ENCODE data around the gene CEBPZ.
A peak's percentile ranks its signal among the peaks of the same experiment; 100 is the strongest.

The CEBPZ gene

GRCh38 chr2:37171624-37171950, 59.8 kb downstream of the CEBPZ start:
- no peak overlapping the region for H3K4me3 ChIP-seq (ENCODE audit: insufficient read depth, low read length, poor library complexity, severe bottlenecking)
- H3K36me3 ChIP-seq (ENCODE audit: low read length), result no peaks in the 10 kb centered on the region
- no peaks in the 10 kb centered on the region for H3K79me2 ChIP-seq (ENCODE audit: insufficient read depth, low read length)
- no peaks in the 10 kb centered on the region for H3K9me2 ChIP-seq (replicated peaks; ENCODE audit: insufficient read depth, low read length)
- TF ChIP-seq CTCF (IDR thresholded peaks at IDR 0.05; ENCODE audit: insufficient read depth, low read length, poor library complexity, severe bottlenecking) (no peak), EZH2phosphoT487 (conservative IDR thresholded peaks at IDR 0.05; ENCODE audit: low read length) (no peak)
- H3K4me2 ChIP-seq (ENCODE audit: low read depth, low read length, poor library complexity, severe bottlenecking), result no peak overlapping the region
- no peaks in the 10 kb centered on the region for H4K20me1 ChIP-seq (ENCODE audit: low read depth, low read length)
- H3K9ac ChIP-seq (ENCODE audit: low read length), result no peak overlapping the region
- no peak overlapping the region for H3K27ac ChIP-seq (ENCODE audit: low read depth, low read length)
- no peaks in the 10 kb centered on the region for H3K9me3 ChIP-seq (ENCODE audit: insufficient read depth, low read length)
- no peaks in the 10 kb centered on the region for H3K27me3 ChIP-seq (ENCODE audit: low read length)
- no peak overlapping the region for H2AFZ ChIP-seq (ENCODE audit: low read depth, low read length, severe bottlenecking)
- H3F3A ChIP-seq (ENCODE audit: insufficient read depth), result no peaks in the 10 kb centered on the region

GRCh38 chr2:37168217-37168981, 63.0 kb downstream of the CEBPZ start:
- no peaks in the 10 kb centered on the region for H3K27me3 ChIP-seq (ENCODE audit: low read length)
- H3K4me2 ChIP-seq (ENCODE audit: low read depth, low read length, poor library complexity, severe bottlenecking), result no peak overlapping the region
- no peaks in the 10 kb centered on the region for H3F3A ChIP-seq (ENCODE audit: insufficient read depth)
- peaks cover 14% of the 10 kb centered on the region; the same call in 1 of the 2 replicates for H3K9me3 ChIP-seq (ENCODE audit: insufficient read depth, low read length)
- peaks cover 3% of the 10 kb centered on the region; the same call in 1 of the 2 replicates for H3K36me3 ChIP-seq (ENCODE audit: low read length)
- H3K79me2 ChIP-seq (ENCODE audit: insufficient read depth, low read length), result no peaks in the 10 kb centered on the region
- H3K9ac ChIP-seq (ENCODE audit: low read length), result no peak overlapping the region
- no peak overlapping the region for H3K4me3 ChIP-seq (ENCODE audit: insufficient read depth, low read length, poor library complexity, severe bottlenecking)
- no peaks in the 10 kb centered on the region for H4K20me1 ChIP-seq (ENCODE audit: low read depth, low read length)
- TF ChIP-seq CTCF (IDR thresholded peaks at IDR 0.05; ENCODE audit: insufficient read depth, low read length, poor library complexity, severe bottlenecking), result peak; percentile 66
- TF ChIP-seq EZH2phosphoT487 (conservative IDR thresholded peaks at IDR 0.05; ENCODE audit: low read length), result no peak
- no peak overlapping the region for H2AFZ ChIP-seq (ENCODE audit: low read depth, low read length, severe bottlenecking)
- no peak overlapping the region for H3K27ac ChIP-seq (ENCODE audit: low read depth, low read length)
- H3K9me2 ChIP-seq (replicated peaks; ENCODE audit: insufficient read depth, low read length), result no peaks in the 10 kb centered on the region

GRCh38 chr2:37167636-37168180, 63.7 kb downstream of the CEBPZ start:
- Histone ChIP-seq H3K27ac (ENCODE audit: low read depth, low read length) (no peak overlapping the region), H3K79me2 (ENCODE audit: insufficient read depth, low read length) (no peaks in the 10 kb centered on the region), H3K9me2 (replicated peaks; ENCODE audit: insufficient read depth, low read length) (no peaks in the 10 kb centered on the region), H3K27me3 (ENCODE audit: low read length) (no peaks in the 10 kb centered on the region), H3K4me2 (ENCODE audit: low read depth, low read length, poor library complexity, severe bottlenecking) (no peak overlapping the region), H3F3A (ENCODE audit: insufficient read depth) (no peaks in the 10 kb centered on the region), H3K4me3 (ENCODE audit: insufficient read depth, low read length, poor library complexity, severe bottlenecking) (no peak overlapping the region), H3K9me3 (ENCODE audit: insufficient read depth, low read length) (peaks cover 14% of the 10 kb centered on the region; the same call in 1 of the 2 replicates), H3K36me3 (ENCODE audit: low read length) (peaks cover 3% of the 10 kb centered on the region; the same call in 1 of the 2 replicates), H4K20me1 (ENCODE audit: low read depth, low read length) (no peaks in the 10 kb centered on the region), H3K9ac (ENCODE audit: low read length) (no peak overlapping the region), H2AFZ (ENCODE audit: low read depth, low read length, severe bottlenecking) (no peak overlapping the region)
- TF ChIP-seq EZH2phosphoT487 (conservative IDR thresholded peaks at IDR 0.05; ENCODE audit: low read length) (no peak), CTCF (IDR thresholded peaks at IDR 0.05; ENCODE audit: insufficient read depth, low read length, poor library complexity, severe bottlenecking) (no peak)

Measured in SU-DHL-6 (cell line).